NCI-H2029 (cell line): ENCODE data around the gene ADARB2.

ENCODE experiments used
- DNase-seq: peaks from one replicate; lab custom pipeline; 2025; lab: John Stamatoyannopoulos, UW

Gene ADARB2

GRCh38 chr10:1187151-1187854 is 550.0 kb downstream of the ADARB2 start:
- no peak for DNase-seq

GRCh38 chr10:1186683-1186990 is 550.7 kb downstream of the ADARB2 start:
- DNase-seq: no peak

GRCh38 chr10:1185911-1186682 is 551.2 kb downstream of the ADARB2 start:
- DNase-seq: no peak

- DNase-seq: no peak
Measured at GRCh38 chr10:1184541-1185430, 552.5 kb downstream of the ADARB2 start.

GRCh38 chr10:1183701-1184100 is 553.6 kb downstream of the ADARB2 start:
- no peak for DNase-seq

- no peak for DNase-seq
Measured at GRCh38 chr10:1183033-1183396, 554.3 kb downstream of the ADARB2 start.

GRCh38 chr10:1182280-1183032 is 554.9 kb downstream of the ADARB2 start:
- DNase-seq: no peak

GRCh38 chr10:1180836-1181235 is 556.5 kb downstream of the ADARB2 start:
- no peak for DNase-seq

GRCh38 chr10:1180071-1180730 is 557.1 kb downstream of the ADARB2 start:
- no peak for DNase-seq

- DNase-seq: no peak
Measured at GRCh38 chr10:1179346-1180070, 557.8 kb downstream of the ADARB2 start.

GRCh38 chr10:1178506-1178905 is 558.8 kb downstream of the ADARB2 start:
- no peak for DNase-seq

- DNase-seq: no peak
Measured at GRCh38 chr10:1177936-1178335, 559.4 kb downstream of the ADARB2 start.

- no peak for DNase-seq
Measured at GRCh38 chr10:1175956-1176565, 561.3 kb downstream of the ADARB2 start.

GRCh38 chr10:1174022-1174421 is 563.3 kb downstream of the ADARB2 start:
- no peak for DNase-seq

GRCh38 chr10:1173091-1173490 is 564.2 kb downstream of the ADARB2 start:
- no peak for DNase-seq

GRCh38 chr10:1172256-1172984 is 564.9 kb downstream of the ADARB2 start:
- DNase-seq: no peak

GRCh38 chr10:1171586-1171985 is 565.7 kb downstream of the ADARB2 start:
- no peak for DNase-seq

GRCh38 chr10:1171182-1171581 is 566.1 kb downstream of the ADARB2 start:
- DNase-seq: no peak

- DNase-seq: no peak
Measured at GRCh38 chr10:1170867-1171180, 566.5 kb downstream of the ADARB2 start.
